Calu3 (cell line): Measurements from ENCODE around the gene STX7. TPM values are rescaled to one million over a fixed set of nuclear protein-coding genes. Genes with fewer than 3 reads are reported as not detected.

Source experiments
- BruUV-seq: library from RNA; stranded (reverse); fragments of 400-500 nt; replicated peaks from 2 replicates; lab custom pipeline; 2021; lab: Mats Ljungman, UMichigan
- CTCF ChIA-PET: fragments of 300-600 bp; sonication (Branson Sonifier 250); formaldehyde crosslinking; loops from one replicate; lab custom pipeline; 2022; ENCODE audit warnings: antibody characterized with exemption; lab: Charles Lee
- DNase-seq: peaks from one replicate; pipeline ENCODE4 v3.0.0; 2022
- H3K27ac Mint-ChIP-seq: one replicate; pipeline ENCODE4 v1.8.0; 2022; ENCODE audit warnings: mixed read lengths; ENCODE audit not compliant: unreplicated experiment
- H3K27me3 Mint-ChIP-seq: one replicate; pipeline ENCODE4 v1.8.0; 2022; ENCODE audit warnings: mixed read lengths; ENCODE audit not compliant: unreplicated experiment
- H3K36me3 Mint-ChIP-seq: one replicate; pipeline ENCODE4 v1.8.0; 2022; ENCODE audit warnings: mild to moderate bottlenecking, moderate library complexity, mixed read lengths; ENCODE audit not compliant: insufficient read depth, unreplicated experiment
- H3K4me1 Mint-ChIP-seq: one replicate; pipeline ENCODE4 v1.8.0; 2022; ENCODE audit warnings: mild to moderate bottlenecking, low read depth, mixed read lengths; ENCODE audit not compliant: unreplicated experiment
- H3K4me3 Mint-ChIP-seq: one replicate; pipeline ENCODE4 v1.8.0; 2022; ENCODE audit warnings: mild to moderate bottlenecking, low read depth, moderate library complexity, mixed read lengths; ENCODE audit not compliant: unreplicated experiment
- H3K9me3 Mint-ChIP-seq: one replicate; pipeline ENCODE4 v1.8.0; 2022; ENCODE audit warnings: low read depth, mixed read lengths; ENCODE audit not compliant: unreplicated experiment
- CTCF ChIP-seq: fragments of 200-600 bp; IDR thresholded peaks from one replicate; pipeline ENCODE4 v1.8.0; 2022; ENCODE audit warnings: antibody characterized with exemption; ENCODE audit not compliant: unreplicated experiment
- intact Hi-C: fragments of 100-400 bp; cut with micrococcal nuclease; formaldehyde crosslinking; loops from one replicate; pipeline ENCODE4 v1.10.0; 2022; ENCODE audit not compliant: unreplicated experiment
- total RNA-seq: library from RNA; stranded (reverse); gene quantifications from 2 replicates; pipeline ENCODE4 v1.2.3, GENCODE V29; 2022

Gene STX7
- total RNA-seq, 1 experiment from 2014 or later: 66.8 TPM

- TF ChIP-seq CTCF: no peak
- no peaks in the 10 kb centered on the region for H3K4me1 Mint-ChIP-seq
- no TSS peak for BruUV-seq
- H3K9me3 Mint-ChIP-seq: no peaks in the 10 kb centered on the region
- no peak overlapping the region for H3K4me3 Mint-ChIP-seq
- CTCF ChIA-PET: no interaction called here
- H3K36me3 Mint-ChIP-seq: no peaks in the 10 kb centered on the region
- no peak overlapping the region for H3K27ac Mint-ChIP-seq
- no peaks in the 10 kb centered on the region for H3K27me3 Mint-ChIP-seq
- DNase-seq: no peak
- intact Hi-C loops: no loop called here
Observed at GRCh38 chr6:132478266-132478665, 34.6 kb downstream of the STX7 start.

GRCh38 chr6:132476688-132477087 lies 36.2 kb downstream of the STX7 start:
- Mint-ChIP-seq H3K27ac (no peak overlapping the region), H3K36me3 (no peaks in the 10 kb centered on the region), H3K4me3 (no peak overlapping the region), H3K9me3 (no peaks in the 10 kb centered on the region), H3K4me1 (no peaks in the 10 kb centered on the region), H3K27me3 (no peaks in the 10 kb centered on the region)
- intact Hi-C loops: no loop called here
- no peak for TF ChIP-seq CTCF
- no peak for DNase-seq
- CTCF ChIA-PET: no interaction called here
- no TSS peak for BruUV-seq

- H3K27me3 Mint-ChIP-seq: no peaks in the 10 kb centered on the region
- intact Hi-C loops: no loop called here
- TF ChIP-seq CTCF: no peak
- no peaks in the 10 kb centered on the region for H3K4me1 Mint-ChIP-seq
- no peak overlapping the region for H3K27ac Mint-ChIP-seq
- no peak for DNase-seq
- H3K4me3 Mint-ChIP-seq: no peak overlapping the region
- CTCF ChIA-PET: no interaction called here
- no peaks in the 10 kb centered on the region for H3K9me3 Mint-ChIP-seq
- no TSS peak for BruUV-seq
- peaks cover 5% of the 10 kb centered on the region for H3K36me3 Mint-ChIP-seq
Observed at GRCh38 chr6:132475925-132476324, 37.0 kb downstream of the STX7 start.

GRCh38 chr6:132471787-132472186 lies 41.1 kb downstream of the STX7 start:
- no peak for DNase-seq
- H3K27ac Mint-ChIP-seq: no peak overlapping the region
- no peak for TF ChIP-seq CTCF
- peaks cover 9% of the 10 kb centered on the region for H3K36me3 Mint-ChIP-seq
- H3K4me1 Mint-ChIP-seq: no peaks in the 10 kb centered on the region
- no peaks in the 10 kb centered on the region for H3K27me3 Mint-ChIP-seq
- no peaks in the 10 kb centered on the region for H3K9me3 Mint-ChIP-seq
- BruUV-seq: no TSS peak
- no peak overlapping the region for H3K4me3 Mint-ChIP-seq
- CTCF ChIA-PET: no interaction called here
- intact Hi-C loops: no loop called here
